Skeletal muscle satellite cell (primary cell): Measurements from ENCODE around the gene DIDO1.
A peak's percentile ranks its signal among the peaks of the same experiment; 100 is the strongest.

Experiments used
- H3K27me3 ChIP-seq: 2 replicates; pipeline ENCODE4 v1.7.0; 2013; ENCODE audit warnings: low read length; ENCODE audit not compliant: control insufficient read depth, insufficient read depth
- H3K36me3 ChIP-seq: 2 replicates; pipeline ENCODE4 v1.7.0; 2013; ENCODE audit warnings: mild to moderate bottlenecking, control low read depth, low read length; ENCODE audit not compliant: insufficient read depth
- H3K4me1 ChIP-seq: 2 replicates; pipeline ENCODE4 v1.7.0; 2013; ENCODE audit warnings: low read length; ENCODE audit not compliant: control insufficient read depth, insufficient read depth
- H3K4me2 ChIP-seq: 2 replicates; pipeline ENCODE4 v1.7.0; 2013; ENCODE audit warnings: mild to moderate bottlenecking, low read length
- H3K4me3 ChIP-seq: 2 replicates; pipeline ENCODE4 v1.7.0; 2013; ENCODE audit warnings: low read length
- H3K9ac ChIP-seq: 2 replicates; pipeline ENCODE4 v1.7.0; 2013; ENCODE audit warnings: mild to moderate bottlenecking, low read depth, low read length, moderate library complexity
- H3K9me3 ChIP-seq: replicated peaks from 2 replicates; pipeline ENCODE4 v1.7.0; 2013; ENCODE audit warnings: mild to moderate bottlenecking, control low read depth, low read length

Gene DIDO1

DNA sequence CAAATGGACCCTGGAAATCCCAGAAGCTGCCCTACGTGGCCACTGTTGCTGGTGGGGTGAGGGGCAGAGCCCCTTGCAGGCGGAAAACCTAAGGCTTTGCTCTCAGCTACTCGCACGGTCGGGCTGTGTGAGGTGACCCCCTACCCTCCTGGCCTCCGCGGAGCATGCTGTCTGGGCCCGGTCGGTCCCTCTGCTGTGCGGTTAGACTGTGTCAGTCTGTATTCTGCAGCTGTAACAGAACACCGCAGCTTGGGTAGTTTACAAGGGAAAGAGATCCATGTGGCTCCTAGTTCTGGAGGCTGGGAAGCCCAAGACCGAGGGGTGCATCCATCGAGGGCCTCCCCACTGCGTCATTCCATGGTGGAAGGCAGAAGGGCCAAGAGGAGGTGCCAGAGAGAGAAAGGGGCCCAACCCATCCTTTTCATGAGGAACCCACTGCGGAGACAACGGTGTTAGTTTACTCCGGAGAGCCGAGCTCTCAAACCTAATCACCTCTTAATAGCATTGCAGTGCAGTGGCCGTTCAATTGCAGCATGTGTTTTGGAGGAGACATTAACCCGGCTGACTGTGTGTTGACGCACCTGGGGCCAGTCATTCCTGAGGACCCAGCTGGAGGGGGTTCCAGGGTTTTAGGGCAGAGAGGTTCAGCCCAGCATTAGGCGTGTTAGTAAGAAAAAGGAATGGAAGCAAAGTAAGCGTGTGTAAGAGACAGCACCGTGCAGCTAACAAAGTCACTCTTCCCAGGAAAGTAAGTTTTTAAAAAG is 91.2 kb downstream of the DIDO1 start:
- H3K9ac ChIP-seq, result no peak overlapping the region
- H3K9me3 ChIP-seq, result no peaks in the 10 kb centered on the region
- no peaks in the 10 kb centered on the region for H3K36me3 ChIP-seq
- peaks cover 37% of the 10 kb centered on the region for H3K27me3 ChIP-seq
- H3K4me2 ChIP-seq, result no peak overlapping the region
- no peak overlapping the region for H3K4me3 ChIP-seq
- H3K4me1 ChIP-seq, result peaks cover 10% of the 10 kb centered on the region

DNA sequence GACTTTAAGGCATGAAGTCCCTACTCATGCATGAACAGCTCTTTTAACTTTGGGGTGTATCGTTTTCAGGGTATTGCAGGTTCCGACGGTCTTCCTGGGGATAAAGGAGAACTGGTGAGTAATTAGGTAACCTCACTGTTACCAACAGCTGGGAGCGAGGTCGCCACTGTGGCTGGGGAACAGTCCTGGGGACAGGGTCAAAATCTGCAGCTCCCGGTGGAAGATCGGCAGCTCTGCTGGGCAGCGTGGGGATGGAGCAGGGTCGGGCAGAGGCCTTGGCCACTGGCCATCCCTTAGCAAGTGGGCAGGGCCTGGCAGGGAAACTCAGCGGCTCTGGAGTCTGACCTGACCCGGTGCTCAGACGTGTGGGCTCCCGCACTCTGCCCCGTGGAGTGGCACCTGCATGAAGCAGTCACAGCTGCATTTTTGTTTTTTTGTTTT is 93.3 kb downstream of the DIDO1 start:
- H3K4me1 ChIP-seq, result peaks cover 10% of the 10 kb centered on the region

DNA sequence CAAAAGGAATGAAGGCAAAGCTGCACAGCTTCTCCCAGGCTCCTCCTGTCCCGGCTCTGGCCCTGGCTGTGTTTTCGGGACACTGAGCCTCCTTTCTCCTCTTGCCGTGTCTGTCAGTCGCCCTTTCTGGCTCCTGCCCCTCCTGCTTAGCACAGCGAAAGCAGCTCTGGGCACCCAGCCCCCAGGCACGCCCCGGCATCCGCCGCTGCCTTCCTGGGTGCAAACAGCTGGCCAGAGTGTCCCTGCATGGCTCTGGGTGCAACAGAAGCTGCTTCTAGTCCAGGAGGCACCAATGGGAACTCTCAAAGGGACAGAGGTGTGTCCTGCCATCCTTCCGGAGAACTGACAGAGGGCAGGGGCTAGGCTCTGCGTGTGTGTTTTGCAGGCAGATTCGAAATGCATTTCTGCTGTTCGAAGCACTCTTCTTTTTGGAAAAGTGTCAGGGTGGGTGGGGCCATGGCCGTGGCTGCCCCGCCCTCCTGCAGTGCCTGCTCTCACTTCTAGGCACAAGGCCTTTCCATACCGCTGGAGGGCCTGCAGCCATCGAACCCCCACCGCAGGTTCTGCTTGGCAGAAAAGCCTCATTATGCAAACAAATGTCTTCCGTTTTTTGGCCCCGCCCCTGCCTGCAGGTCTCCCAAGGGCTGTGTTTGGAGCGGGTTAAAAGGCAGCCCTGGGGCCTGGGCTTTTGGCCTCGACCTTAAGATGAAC is 93.9 kb downstream of the DIDO1 start:
- H3K4me1 ChIP-seq, result peaks cover 10% of the 10 kb centered on the region
- H3K4me3 ChIP-seq, result no peak overlapping the region
- H3K9me3 ChIP-seq, result no peaks in the 10 kb centered on the region
- H3K27me3 ChIP-seq, result peaks cover 41% of the 10 kb centered on the region
- peak overlapping the region; percentile 60 for H3K4me2 ChIP-seq
- H3K36me3 ChIP-seq, result no peaks in the 10 kb centered on the region
- no peak overlapping the region for H3K9ac ChIP-seq

More for the DNA sequence above, 93.3 kb downstream of the DIDO1 start:
- Histone ChIP-seq H3K27me3 (peaks cover 37% of the 10 kb centered on the region), H3K9ac (no peak overlapping the region), H3K9me3 (no peaks in the 10 kb centered on the region), H3K36me3 (no peaks in the 10 kb centered on the region), H3K4me3 (no peak overlapping the region), H3K4me2 (peak overlapping the region; percentile 12)

DNA sequence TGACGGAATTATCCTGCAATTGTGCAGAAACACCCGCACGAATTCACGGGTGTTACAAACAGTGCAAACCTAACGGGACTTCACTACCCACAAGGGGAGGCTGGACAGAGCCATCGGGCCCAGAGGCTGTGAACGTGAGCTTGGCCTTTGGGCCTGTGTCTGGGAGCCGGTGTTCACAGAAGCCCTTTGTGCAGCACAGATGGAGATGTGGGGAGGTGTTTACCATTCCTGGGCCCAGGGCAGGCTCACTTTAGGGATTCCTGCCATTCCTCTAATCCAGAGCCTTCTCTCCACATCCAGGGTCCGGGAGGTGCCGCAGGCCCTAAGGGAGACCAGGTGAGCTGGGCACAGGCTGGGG is 94.5 kb downstream of the DIDO1 start:
- H3K36me3 ChIP-seq, result no peaks in the 10 kb centered on the region
- H3K9me3 ChIP-seq, result no peaks in the 10 kb centered on the region
- peaks cover 10% of the 10 kb centered on the region for H3K4me1 ChIP-seq
- H3K4me3 ChIP-seq, result no peak overlapping the region
- no peak overlapping the region for H3K4me2 ChIP-seq
- peaks cover 41% of the 10 kb centered on the region for H3K27me3 ChIP-seq
- no peak overlapping the region for H3K9ac ChIP-seq

DNA sequence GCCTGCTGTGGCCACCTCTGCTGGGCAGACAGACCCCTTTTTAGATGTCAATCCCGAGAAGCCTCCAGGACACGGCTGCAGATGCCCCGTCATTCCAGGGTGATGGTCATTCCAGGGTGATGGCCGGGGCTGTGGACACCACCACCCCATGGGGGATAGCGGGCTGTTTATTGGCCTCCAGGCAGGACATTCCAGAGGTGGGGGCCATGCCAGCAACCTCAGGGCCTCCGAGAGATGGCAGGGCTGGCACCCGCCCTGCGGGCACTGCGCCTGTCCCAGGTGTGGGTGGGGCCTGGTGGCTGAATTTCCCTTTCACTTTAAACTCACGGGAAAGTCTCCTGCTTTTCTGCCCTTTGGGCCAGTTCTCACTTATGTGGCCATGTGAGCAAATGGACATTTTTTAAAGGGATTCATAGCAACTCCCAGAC is 94.9 kb downstream of the DIDO1 start:
- Histone ChIP-seq H3K9ac (no peak overlapping the region), H3K4me2 (no peak overlapping the region), H3K4me1 (peaks cover 10% of the 10 kb centered on the region), H3K36me3 (no peaks in the 10 kb centered on the region), H3K9me3 (no peaks in the 10 kb centered on the region), H3K27me3 (peaks cover 37% of the 10 kb centered on the region), H3K4me3 (no peak overlapping the region)

DNA sequence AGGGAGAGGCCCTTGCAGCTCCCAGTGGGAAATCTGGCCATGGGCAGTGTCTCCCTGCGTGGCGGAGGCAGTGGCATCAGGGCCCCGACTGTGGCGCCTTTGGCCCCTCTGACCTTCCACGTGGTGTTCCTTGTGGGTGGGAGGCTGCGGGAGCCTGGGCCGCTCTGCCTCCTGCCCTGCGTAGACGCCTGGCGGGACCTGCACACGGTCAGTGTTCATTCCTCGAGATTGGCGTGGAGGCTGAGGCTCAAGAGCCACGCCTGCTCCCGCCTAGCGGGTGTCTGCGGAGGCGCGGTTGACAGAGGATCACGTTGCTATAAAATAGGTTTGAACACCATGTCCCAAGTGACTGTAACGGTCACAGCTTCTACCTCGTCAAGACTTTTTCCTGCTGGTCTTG is 95.5 kb downstream of the DIDO1 start:
- H3K4me2 ChIP-seq, result no peak overlapping the region
- H3K4me3 ChIP-seq, result no peak overlapping the region
- H3K9me3 ChIP-seq, result no peaks in the 10 kb centered on the region
- peaks cover 10% of the 10 kb centered on the region for H3K4me1 ChIP-seq
- H3K27me3 ChIP-seq, result peaks cover 31% of the 10 kb centered on the region
- H3K36me3 ChIP-seq, result no peaks in the 10 kb centered on the region
- no peak overlapping the region for H3K9ac ChIP-seq

DNA sequence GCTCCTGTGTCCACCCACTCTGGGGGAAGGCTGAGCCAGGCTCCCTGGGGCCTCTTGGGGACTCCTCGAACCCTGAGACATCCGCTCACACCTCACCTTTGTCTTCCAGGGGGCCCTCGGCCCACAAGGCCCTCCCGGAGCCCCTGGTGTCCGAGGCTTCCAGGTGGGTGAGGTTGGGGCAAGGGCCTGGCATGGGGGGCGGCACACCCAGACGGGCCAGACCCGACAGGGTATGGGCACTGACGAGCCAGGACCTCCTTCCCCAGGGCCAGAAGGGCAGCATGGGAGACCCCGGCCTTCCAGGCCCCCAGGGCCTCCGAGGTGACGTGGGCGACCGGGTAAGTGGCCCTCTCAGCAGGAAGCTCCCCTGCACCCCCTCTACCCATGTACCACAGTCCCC is 96.1 kb downstream of the DIDO1 start:
- H3K9ac ChIP-seq, result no peak overlapping the region
- peaks cover 10% of the 10 kb centered on the region for H3K4me1 ChIP-seq
- H3K4me2 ChIP-seq, result no peak overlapping the region
- H3K27me3 ChIP-seq, result peaks cover 26% of the 10 kb centered on the region
- H3K9me3 ChIP-seq, result no peaks in the 10 kb centered on the region
- no peaks in the 10 kb centered on the region for H3K36me3 ChIP-seq
- no peak overlapping the region for H3K4me3 ChIP-seq

DNA sequence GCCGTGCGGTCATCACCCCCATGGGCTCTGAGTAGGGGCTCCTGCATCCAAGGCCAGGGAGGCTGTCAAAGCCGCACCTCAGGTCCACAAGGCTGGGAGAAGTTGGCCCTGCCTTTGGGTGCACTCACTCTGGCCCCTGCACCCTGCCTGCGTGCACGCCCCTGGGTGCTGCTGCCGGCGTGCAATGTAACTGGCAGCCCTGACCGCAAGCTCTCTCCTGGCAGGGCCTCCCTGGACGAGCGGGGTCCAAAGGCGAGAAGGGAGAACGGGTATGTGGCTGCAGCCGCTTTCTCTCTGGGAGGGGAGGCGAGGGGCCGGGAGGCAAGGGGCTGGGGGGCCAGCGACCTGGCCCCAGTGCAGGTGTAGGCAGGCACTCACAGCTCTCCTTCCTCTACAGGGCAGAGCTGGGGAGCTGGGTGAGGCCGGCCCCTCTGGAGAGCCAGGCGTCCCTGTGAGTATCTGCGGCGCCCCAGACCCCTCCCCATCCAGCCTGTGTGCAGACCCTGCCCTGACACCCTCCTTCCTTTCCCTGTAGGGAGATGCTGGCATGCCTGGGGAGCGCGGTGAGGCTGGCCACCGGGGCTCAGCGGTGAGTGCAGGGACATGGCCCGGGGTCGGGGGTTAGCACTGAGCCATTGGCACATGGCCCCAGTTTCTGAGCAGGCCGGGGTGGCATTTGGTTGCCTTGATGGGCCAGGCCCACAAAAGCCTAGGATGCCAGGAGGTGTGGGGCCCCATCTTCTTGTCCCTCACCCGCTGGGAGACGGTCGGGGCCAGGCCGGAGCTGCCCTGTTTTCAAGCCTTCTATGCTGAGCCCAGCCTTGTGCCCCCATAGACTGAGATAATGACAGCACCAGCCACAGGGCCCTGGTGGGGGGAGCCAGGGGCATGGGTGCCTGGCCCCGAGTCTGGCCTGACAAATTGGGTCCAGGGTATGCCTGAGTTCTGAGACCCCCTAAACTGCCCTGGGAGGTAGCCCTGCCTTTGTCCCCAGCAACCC is 96.8 kb downstream of the DIDO1 start:
- no peaks in the 10 kb centered on the region for H3K36me3 ChIP-seq
- H3K4me1 ChIP-seq, result peaks cover 13% of the 10 kb centered on the region
- H3K4me2 ChIP-seq, result no peak overlapping the region
- H3K9me3 ChIP-seq, result no peaks in the 10 kb centered on the region
- no peak overlapping the region for H3K9ac ChIP-seq
- H3K27me3 ChIP-seq, result peaks cover 20% of the 10 kb centered on the region
- H3K4me3 ChIP-seq, result no peak overlapping the region

DNA sequence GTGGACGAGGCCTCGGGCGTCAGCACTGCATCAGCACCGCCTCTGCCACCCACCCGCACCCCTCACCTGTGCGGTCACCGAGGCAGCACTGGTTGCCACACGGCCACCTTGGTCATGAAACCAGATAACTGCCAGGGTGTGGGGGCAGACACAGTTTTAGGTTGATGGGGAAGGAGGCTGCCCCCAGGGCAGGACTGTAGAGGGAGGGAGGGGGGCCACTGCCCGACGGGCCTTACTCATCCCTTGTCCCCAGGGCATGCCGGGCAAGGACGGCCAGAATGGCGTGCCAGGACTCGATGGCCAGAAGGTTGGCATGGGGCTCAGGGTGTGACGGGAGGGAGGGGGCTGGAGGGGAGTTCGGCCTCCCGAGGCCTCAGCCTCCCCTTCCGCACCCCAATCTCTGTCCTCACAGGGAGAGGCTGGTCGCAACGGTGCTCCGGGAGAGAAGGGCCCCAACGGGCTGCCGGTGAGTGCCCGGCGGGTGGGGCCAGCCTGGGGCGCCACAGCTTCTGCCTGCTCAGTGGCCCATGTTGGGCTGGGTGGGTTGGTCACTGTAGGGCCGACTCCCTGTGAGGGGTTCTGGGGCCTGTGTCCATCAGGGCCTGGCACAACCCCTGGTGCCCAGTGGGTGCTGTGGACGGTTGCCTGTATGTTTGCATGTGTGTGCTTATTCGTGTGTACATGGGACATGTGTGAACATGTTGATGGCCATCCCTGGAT is 97.6 kb downstream of the DIDO1 start:
- Histone ChIP-seq H3K36me3 (no peaks in the 10 kb centered on the region), H3K4me3 (no peak overlapping the region), H3K9me3 (no peaks in the 10 kb centered on the region), H3K4me1 (peaks cover 13% of the 10 kb centered on the region), H3K4me2 (no peak overlapping the region), H3K27me3 (peaks cover 20% of the 10 kb centered on the region), H3K9ac (no peak overlapping the region)

DNA sequence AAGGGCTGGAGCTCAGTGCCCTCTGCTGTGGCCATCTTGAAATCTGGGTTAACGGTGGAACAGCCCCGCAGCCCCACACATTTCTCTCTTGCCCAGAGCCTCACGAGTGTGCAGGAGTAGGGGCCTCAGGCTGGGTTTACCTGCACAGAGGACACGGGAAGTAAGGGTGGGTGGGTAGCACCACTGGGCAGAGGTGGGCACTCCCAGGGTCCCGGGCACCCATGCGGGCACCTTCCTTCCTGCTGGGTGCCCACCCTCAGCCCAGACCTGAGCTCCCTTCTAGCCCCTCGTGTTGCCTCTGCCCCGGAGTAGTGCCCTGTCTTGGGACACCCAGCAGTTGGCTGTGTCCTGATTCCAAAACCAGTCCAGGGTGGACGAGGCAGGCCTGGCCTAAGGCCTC is 98.3 kb downstream of the DIDO1 start:
- Histone ChIP-seq H3K9ac (no peak overlapping the region), H3K27me3 (peaks cover 20% of the 10 kb centered on the region)

More for the DNA sequence above, 98.3 kb downstream of the DIDO1 start:
- H3K4me3 ChIP-seq, result no peak overlapping the region
- peaks cover 13% of the 10 kb centered on the region for H3K4me1 ChIP-seq
- no peaks in the 10 kb centered on the region for H3K9me3 ChIP-seq
- H3K36me3 ChIP-seq, result no peaks in the 10 kb centered on the region
- no peak overlapping the region for H3K4me2 ChIP-seq
